Fibroblast of lung (primary cell): ENCODE results near the gene UBAP2.

Source experiments
- EZH2 ChIP-seq: IDR thresholded peaks from 2 replicates; pipeline ENCODE4 v1.5.1; 2012; ENCODE audit warnings: low read length, control low read depth, mild to moderate bottlenecking; ENCODE audit errors: missing control alignments
- TF ChIP-seq, protein P1 (sequence below), 2 donors: IDR thresholded peaks in 1 of 2; conservative IDR thresholded peaks in 1 of 2; 1 replicate in 1 of 2; 2 replicates in 1 of 2; pipeline ENCODE4 v1.5.1; 2011 to 2012; ENCODE audit warnings: low read length in 2 of 2, control low read depth in 1 of 2, inconsistent platforms in 1 of 2, low read depth in 1 of 2, mild to moderate bottlenecking in 1 of 2

DNA sequence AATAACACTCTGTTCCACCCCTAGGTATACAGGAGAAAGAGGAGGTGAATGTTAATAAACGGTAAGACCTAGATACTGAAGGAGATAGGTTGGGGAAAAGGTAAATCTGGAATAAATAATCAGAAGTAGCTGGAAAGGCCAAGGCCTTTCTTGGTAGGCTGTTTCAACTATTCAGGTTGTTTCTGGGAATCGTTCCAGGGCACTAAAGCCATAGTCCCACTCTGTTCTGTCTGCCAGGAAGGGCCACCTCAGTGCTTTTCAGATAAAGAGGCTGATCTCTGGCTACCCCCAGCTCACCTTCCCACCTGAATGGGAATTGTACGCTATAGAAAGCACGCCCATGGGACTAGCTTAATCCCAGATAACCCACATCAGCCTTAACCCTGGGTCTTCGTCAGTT is 44.9 kb upstream of the UBAP2 start:
- TF ChIP-seq, protein P1, sequence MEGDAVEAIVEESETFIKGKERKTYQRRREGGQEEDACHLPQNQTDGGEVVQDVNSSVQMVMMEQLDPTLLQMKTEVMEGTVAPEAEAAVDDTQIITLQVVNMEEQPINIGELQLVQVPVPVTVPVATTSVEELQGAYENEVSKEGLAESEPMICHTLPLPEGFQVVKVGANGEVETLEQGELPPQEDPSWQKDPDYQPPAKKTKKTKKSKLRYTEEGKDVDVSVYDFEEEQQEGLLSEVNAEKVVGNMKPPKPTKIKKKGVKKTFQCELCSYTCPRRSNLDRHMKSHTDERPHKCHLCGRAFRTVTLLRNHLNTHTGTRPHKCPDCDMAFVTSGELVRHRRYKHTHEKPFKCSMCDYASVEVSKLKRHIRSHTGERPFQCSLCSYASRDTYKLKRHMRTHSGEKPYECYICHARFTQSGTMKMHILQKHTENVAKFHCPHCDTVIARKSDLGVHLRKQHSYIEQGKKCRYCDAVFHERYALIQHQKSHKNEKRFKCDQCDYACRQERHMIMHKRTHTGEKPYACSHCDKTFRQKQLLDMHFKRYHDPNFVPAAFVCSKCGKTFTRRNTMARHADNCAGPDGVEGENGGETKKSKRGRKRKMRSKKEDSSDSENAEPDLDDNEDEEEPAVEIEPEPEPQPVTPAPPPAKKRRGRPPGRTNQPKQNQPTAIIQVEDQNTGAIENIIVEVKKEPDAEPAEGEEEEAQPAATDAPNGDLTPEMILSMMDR (conservative IDR thresholded peaks at IDR 0.05 in 1 of 2, IDR thresholded peaks at IDR 0.05 in 1 of 2; ENCODE audit: low read depth in 1 of 2, low read length in 2 of 2): no peak
- no peak for TF ChIP-seq EZH2
